Activated B cell treated with CpG ODN at 0.5 μM for 24 hours (primary cell): ENCODE data around the gene MET. TPM values are rescaled to one million over a fixed set of nuclear protein-coding genes. Genes with fewer than 3 reads are reported as not detected.

Experiments
- ATAC-seq: fragments of 200-7000 bp; cut with Tn5 transposase; one replicate; pipeline ENCODE4 v1.10.0; 2021; ENCODE audit warnings: low read depth, mild to moderate bottlenecking, moderate library complexity
- CTCF ChIA-PET: fragments of 350-600 bp; sonication (Branson Sonifier 250); formaldehyde crosslinking; loops from one replicate; lab custom pipeline; 2021; ENCODE audit warnings: antibody characterized with exemption; lab: Charles Lee
- POLR2A ChIA-PET: fragments of 350-600 bp; sonication (Branson Sonifier 250); formaldehyde crosslinking; loops from one replicate; lab custom pipeline; 2021; ENCODE audit warnings: antibody characterized with exemption; lab: Charles Lee
- DNase-seq: peaks from one replicate; pipeline ENCODE4 v3.0.0; 2022
- H3K27ac Mint-ChIP-seq: one replicate; pipeline ENCODE4 v1.8.0; 2020; ENCODE audit warnings: mixed read lengths
- H3K27me3 Mint-ChIP-seq: one replicate; pipeline ENCODE4 v1.8.0; 2021; ENCODE audit warnings: mixed read lengths
- H3K36me3 Mint-ChIP-seq: one replicate; pipeline ENCODE4 v1.8.0; 2021; ENCODE audit warnings: low read depth, mixed read lengths
- H3K4me1 Mint-ChIP-seq: one replicate; pipeline ENCODE4 v1.8.0; 2021; ENCODE audit warnings: mixed read lengths
- H3K4me3 Mint-ChIP-seq: one replicate; pipeline ENCODE4 v1.8.0; 2020; ENCODE audit warnings: mild to moderate bottlenecking, mixed read lengths
- H3K9me3 Mint-ChIP-seq: one replicate; pipeline ENCODE4 v1.8.0; 2020; ENCODE audit warnings: mixed read lengths
- intact Hi-C: fragments of 100-400 bp; cut with micrococcal nuclease; formaldehyde crosslinking; loops from one replicate; pipeline ENCODE4 v1.15.1; 2024
- total RNA-seq: library from RNA; stranded (reverse); gene quantifications from 2 replicates; pipeline ENCODE4 v1.2.3, GENCODE V29; 2022
- TF ChIP-seq, protein P1 (sequence below): fragments of 200-600 bp; IDR thresholded peaks from one replicate; pipeline ENCODE4 v1.8.0; 2022; ENCODE audit warnings: antibody characterized with exemption, mild to moderate bottlenecking

Gene MET
- total RNA-seq, 1 donor from 2014 or later = 1.1 TPM

DNA sequence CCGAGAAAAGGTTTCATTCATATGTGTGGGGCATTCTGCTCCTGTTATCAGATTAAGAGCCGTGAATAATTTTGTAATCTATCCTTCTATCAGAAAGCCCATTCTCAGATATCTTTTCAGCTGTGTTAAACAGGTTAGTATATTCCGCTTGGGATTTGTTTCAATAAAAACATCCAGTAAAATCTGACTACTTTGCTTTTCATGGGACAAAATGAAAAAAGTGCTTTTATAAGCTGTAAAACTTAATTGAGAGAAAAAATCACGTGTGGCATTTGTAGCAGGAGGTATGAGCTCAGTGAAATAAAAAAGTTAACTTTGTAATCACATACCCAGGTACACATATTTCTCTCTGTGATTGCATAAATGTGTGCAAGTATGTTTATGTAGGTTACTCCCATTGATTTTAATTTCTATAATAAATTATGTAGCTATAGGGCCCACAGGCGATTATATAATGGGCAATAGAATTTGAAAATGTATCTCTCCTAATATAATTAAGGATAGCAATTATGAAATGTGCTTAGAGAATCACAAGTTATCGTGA lies 3.9 kb downstream of the MET start:
- intact Hi-C loops = no loop called here
- ChIA-PET POLR2A (no interaction called here), CTCF (interaction anchor here (1.0 kb wide), 1 partner anchor 506 kb away, joined by 5 read pairs; no protein-coding TSS in a partner anchor)
- Mint-ChIP-seq H3K36me3 (no peaks in the 10 kb centered on the region), H3K4me3 (no peak overlapping the region), H3K27me3 (peaks cover 59% of the 10 kb centered on the region), H3K9me3 (no peaks in the 10 kb centered on the region), H3K4me1 (peaks cover 27% of the 10 kb centered on the region), H3K27ac (no peak overlapping the region)
- ATAC-seq (no peak), DNase-seq (no peak)
- TF ChIP-seq, protein P1, sequence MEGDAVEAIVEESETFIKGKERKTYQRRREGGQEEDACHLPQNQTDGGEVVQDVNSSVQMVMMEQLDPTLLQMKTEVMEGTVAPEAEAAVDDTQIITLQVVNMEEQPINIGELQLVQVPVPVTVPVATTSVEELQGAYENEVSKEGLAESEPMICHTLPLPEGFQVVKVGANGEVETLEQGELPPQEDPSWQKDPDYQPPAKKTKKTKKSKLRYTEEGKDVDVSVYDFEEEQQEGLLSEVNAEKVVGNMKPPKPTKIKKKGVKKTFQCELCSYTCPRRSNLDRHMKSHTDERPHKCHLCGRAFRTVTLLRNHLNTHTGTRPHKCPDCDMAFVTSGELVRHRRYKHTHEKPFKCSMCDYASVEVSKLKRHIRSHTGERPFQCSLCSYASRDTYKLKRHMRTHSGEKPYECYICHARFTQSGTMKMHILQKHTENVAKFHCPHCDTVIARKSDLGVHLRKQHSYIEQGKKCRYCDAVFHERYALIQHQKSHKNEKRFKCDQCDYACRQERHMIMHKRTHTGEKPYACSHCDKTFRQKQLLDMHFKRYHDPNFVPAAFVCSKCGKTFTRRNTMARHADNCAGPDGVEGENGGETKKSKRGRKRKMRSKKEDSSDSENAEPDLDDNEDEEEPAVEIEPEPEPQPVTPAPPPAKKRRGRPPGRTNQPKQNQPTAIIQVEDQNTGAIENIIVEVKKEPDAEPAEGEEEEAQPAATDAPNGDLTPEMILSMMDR = no peak

GRCh38 chr7:116678780-116679179 lies 6.8 kb downstream of the MET start:
- ATAC-seq (no peak), DNase-seq (no peak)
- intact Hi-C loops = no loop called here
- H3K27ac Mint-ChIP-seq = no peak overlapping the region
- H3K27me3 Mint-ChIP-seq = peaks cover 60% of the 10 kb centered on the region
- ChIA-PET POLR2A (no interaction called here), CTCF (no interaction called here)
- H3K36me3 Mint-ChIP-seq = no peaks in the 10 kb centered on the region
- TF ChIP-seq, protein P1 = no peak
- H3K4me1 Mint-ChIP-seq = peaks cover 13% of the 10 kb centered on the region
- no peak overlapping the region for H3K4me3 Mint-ChIP-seq
- peaks cover 2% of the 10 kb centered on the region for H3K9me3 Mint-ChIP-seq

DNA sequence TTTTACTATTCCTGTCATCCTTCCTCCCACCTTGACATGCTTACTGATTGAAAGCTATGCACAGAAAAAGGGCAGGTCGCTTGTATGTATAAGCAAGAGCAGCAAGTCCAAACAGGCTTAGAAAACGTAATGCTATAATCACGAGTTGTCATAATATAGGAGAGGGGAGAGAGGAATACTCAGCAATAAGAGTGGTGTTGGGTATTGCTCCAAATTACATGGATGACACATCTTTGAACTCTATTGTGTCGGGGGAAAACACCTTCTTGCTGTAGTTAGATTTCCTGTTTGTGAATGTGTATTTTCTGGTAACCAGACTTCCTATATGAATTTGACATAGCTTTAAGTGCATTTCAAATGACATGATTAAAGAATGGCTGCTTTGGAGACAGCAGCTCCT lies 7.5 kb downstream of the MET start:
- intact Hi-C loops = no loop called here
- Mint-ChIP-seq H3K27ac (no peak overlapping the region), H3K4me3 (no peak overlapping the region), H3K4me1 (peaks cover 20% of the 10 kb centered on the region), H3K27me3 (peaks cover 60% of the 10 kb centered on the region), H3K36me3 (no peaks in the 10 kb centered on the region), H3K9me3 (peaks cover 3% of the 10 kb centered on the region)
- TF ChIP-seq, protein P1 = no peak
- ATAC-seq (no peak), DNase-seq (no peak)
- ChIA-PET POLR2A (interaction anchor here (0.8 kb wide), 1 partner anchor 1764 kb away, joined by 13 read pairs; no protein-coding TSS in a partner anchor), CTCF (no interaction called here)

DNA sequence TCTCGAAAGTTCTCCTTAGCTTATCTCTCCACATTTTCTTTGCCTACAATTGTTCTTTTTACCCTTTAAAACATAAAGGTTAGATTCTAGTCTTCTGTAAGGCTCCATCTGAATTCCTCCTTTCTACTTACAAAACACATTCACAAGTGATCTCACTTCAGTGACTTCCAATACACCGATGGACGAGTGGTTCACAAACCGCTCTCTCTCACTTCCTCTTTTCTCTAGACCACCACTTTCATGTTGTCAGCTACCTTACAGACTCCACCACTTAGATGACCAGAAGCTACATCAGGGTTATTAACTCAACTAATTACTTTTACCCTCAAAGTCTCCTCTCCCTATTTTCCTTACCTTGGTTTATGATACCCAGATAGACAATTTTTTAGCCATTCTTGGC lies 11.8 kb downstream of the MET start:
- intact Hi-C loops = loop anchor here (1.0 kb wide), 1 partner anchor 10 kb away; no protein-coding TSS in a partner anchor
- TF ChIP-seq, protein P1 = no peak
- DNase-seq = no peak
- Mint-ChIP-seq H3K4me3 (no peak overlapping the region), H3K36me3 (no peaks in the 10 kb centered on the region), H3K9me3 (peaks cover 3% of the 10 kb centered on the region), H3K27ac (no peak overlapping the region), H3K4me1 (peaks cover 20% of the 10 kb centered on the region), H3K27me3 (peaks cover 68% of the 10 kb centered on the region)
- peak; percentile 96 for ATAC-seq
- ChIA-PET CTCF (interaction anchor here (1.0 kb wide), 1 partner anchor 103 kb away, joined by 3 read pairs; no protein-coding TSS in a partner anchor), POLR2A (no interaction called here)

DNA sequence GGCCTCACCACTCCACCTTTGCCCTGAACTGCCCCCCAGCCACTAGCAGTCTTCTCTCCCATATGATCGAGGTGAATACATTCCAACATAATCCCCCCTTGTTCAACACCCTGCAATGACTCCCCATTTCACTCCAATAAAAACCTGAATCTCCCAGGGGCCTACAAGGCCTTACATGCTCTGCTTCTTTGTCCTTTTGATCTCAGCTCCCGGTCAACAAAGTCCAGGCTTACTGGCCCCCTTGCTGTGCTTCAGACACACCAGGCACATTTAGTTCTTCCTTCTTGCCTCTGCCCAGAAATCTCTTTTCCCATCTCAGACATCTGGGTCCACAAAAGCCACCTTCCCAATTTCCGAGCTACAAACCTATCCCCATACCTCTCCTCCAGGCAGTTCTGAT lies 14.0 kb downstream of the MET start:
- peaks cover 59% of the 10 kb centered on the region for H3K27me3 Mint-ChIP-seq
- TF ChIP-seq, protein P1 = no peak
- H3K4me1 Mint-ChIP-seq = peaks cover 17% of the 10 kb centered on the region
- POLR2A ChIA-PET = no interaction called here
- DNase-seq = no peak
- no peak overlapping the region for H3K27ac Mint-ChIP-seq
- intact Hi-C loops = no loop called here
- peaks cover 3% of the 10 kb centered on the region for H3K9me3 Mint-ChIP-seq
- CTCF ChIA-PET = no interaction called here
- H3K4me3 Mint-ChIP-seq = no peak overlapping the region
- no peaks in the 10 kb centered on the region for H3K36me3 Mint-ChIP-seq
- no peak for ATAC-seq
